GM19328 (cell line): ENCODE measurements around the gene APPBP2.
"Not testable (repeated sequence)": the region's sequence is repeated elsewhere in the genome, so short reads cannot be mapped to it uniquely, and the experiment has no call there.

Experiments
- ATAC-seq: cut with Tn5 transposase; IDR thresholded peaks from one replicate; pipeline ENCODE4 v1.9.1; 2021; ENCODE audit warnings: mild to moderate bottlenecking, moderate library complexity; ENCODE audit not compliant: unreplicated experiment

The APPBP2 gene

GRCh38 chr17:60496041-60496440 is 30.0 kb downstream of the APPBP2 start:
- no peak for ATAC-seq

GRCh38 chr17:60495260-60495659 is 30.8 kb downstream of the APPBP2 start:
- ATAC-seq = no peak

DNA sequence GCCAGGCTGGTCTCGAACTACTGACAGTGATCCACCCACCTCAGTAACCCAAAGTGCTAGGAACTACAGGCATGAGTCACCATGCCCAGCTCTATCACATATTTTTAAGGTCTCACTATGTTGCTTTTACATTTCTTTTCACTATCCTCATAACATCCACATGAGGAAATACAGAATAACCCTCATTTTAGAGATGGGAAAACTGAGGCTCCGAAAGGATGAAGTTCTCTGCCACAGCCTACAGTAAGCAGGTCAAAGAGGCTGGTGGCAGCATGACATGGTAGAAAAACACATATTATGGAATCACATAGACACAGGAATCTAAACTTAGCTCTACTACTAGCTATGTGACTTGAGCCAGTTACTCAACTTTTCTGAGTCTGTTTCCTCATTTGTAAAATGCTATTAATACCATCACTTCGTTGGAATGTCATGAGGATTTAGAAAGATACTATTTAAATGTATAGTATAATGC is 32.2 kb downstream of the APPBP2 start:
- no peak for ATAC-seq

DNA sequence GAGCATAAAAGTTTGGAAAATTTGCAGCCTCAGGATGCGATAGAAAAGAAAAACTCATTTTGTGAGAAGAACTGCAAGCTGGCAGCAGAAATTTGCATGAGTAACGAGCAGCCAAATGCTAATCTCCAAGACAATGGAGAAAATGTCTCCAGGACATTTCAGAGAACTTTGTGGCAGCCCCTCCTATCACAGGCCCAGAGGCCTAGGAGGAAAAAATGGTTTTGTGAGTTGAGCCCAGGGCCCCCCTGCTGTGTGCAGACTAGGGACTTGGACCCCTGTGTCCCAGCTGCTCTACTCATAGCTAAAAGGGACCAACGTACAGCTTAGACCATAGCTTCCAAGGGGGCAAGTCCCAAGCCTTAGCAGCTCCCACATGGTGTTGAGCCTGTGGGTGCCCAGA is 34.3 kb downstream of the APPBP2 start:
- ATAC-seq = no peak

- ATAC-seq = not testable (repeated sequence)
These were observed 35.4 kb downstream of the APPBP2 start for GRCh38 chr17:60490594-60490993.

- no peak for ATAC-seq
These were observed 44.4 kb downstream of the APPBP2 start for GRCh38 chr17:60481604-60482003.

GRCh38 chr17:60473788-60474187 is 52.3 kb downstream of the APPBP2 start:
- no peak for ATAC-seq

DNA sequence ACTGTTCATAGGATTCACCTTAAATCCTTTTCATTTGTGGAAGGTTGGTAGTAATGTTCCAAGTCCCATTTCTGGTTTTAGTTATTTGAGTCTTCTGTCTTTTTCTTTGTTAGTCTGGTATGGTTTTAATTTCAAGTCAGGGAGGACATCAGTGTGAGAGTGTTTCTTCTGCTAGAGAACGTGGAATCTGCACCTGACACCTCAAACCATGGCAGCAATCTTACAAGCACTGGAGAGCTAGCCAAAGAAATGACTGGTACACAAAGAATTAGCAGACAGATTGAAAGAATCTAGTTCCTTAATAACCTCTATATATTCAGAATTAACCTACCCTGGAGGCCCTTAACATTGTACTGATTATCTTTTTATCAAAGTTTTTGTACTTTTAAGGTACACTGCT is 53.6 kb downstream of the APPBP2 start:
- ATAC-seq = no peak

DNA sequence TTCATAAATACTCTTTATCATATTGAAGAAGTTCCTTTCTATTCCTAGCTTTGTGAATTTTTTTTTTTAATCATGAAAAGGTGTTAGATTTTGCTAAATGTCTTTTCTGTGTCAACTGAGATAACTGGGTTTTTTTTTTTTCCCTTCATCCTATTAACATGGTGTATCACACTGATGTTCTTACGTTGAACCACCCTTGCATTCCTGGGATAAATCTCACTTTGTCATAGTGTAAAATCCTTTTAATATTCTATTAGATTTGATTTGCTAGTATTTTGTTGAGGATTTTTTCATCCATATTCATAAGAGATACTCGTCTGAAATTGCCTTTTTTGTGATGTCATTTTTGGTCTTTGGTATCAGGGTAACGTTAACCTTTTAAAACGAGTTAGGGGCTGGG is 54.6 kb downstream of the APPBP2 start:
- ATAC-seq = no peak

DNA sequence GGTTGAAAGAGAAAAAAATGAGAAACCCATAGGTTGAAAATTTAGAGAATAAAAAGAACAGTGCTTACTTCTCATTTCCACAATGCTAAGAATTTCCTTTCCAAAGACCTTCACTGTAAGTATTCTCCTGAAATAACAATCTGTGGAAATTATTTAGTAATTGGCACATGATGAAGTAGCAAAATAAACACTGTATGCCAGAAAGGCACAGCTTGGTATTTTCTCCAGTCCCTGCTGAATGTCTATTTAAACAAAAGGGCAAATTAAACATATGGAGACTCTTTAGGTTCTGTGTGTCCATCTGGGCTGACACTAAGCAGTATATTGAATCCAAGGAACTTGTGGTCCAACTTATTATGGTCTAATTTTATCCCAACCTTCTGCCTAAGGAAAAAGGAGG is 57.7 kb downstream of the APPBP2 start:
- no peak for ATAC-seq

- no peak for ATAC-seq
These were observed 61.7 kb downstream of the APPBP2 start for GRCh38 chr17:60464343-60464742.

DNA sequence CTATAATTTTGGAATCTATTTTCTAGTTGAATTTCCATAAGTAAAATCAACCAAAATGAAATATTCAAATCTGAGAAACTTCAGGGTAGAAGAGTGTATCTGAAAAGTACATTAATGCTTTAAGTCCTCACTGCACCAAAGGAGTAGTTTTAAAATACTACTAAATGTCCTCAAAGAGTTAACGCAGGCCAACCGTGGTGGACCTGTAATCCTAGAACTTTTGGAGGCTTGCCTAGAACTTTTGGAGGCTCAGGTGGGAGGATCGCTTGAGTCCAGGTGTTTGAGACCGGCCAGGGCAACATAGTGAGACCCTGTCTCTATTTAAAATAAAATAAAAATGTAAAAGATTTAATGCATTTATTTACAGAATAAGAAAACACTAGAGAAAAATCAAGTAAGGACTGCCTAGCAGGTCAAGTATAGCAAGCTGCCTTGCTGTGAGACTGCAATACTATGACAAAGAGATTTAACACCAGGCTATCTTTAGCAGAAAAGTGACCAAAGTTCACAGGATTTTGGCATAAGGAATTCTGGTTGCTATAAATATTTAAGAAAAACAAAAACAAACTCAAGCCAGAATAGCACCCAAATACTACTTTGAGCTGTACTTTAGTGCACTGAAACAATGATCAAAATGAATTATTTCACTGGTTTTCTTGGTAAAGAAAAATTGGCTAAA is 62.7 kb downstream of the APPBP2 start:
- no peak for ATAC-seq

GRCh38 chr17:60461584-60461983 is 64.5 kb downstream of the APPBP2 start:
- ATAC-seq = no peak

GRCh38 chr17:60457148-60457547 is 68.9 kb downstream of the APPBP2 start:
- no peak for ATAC-seq

- ATAC-seq = no peak
These were observed 70.7 kb downstream of the APPBP2 start for GRCh38 chr17:60455378-60455777.

DNA sequence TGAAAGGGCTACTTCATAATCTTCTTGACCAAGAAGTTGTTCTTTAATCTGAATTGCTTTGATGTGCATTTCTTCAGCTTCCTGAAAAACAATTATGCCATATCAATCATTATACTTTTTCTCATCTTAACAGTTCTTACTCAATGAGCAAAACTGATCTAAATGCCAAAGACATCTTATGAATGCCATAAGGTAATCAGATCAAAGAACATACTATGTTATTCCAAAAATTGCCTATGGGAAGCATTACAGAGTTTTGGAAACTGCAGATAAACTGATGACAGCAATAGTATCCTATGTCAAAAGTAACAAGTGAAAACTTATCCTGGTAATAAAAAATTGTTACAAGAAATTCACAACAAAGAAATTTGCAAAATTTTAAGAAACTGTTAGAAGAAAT is 74.1 kb downstream of the APPBP2 start:
- ATAC-seq = no peak

- ATAC-seq = no peak
These were observed 75.0 kb downstream of the APPBP2 start for GRCh38 chr17:60451071-60451470.

- ATAC-seq = no peak
These were observed 78.7 kb downstream of the APPBP2 start for GRCh38 chr17:60447375-60447774.

DNA sequence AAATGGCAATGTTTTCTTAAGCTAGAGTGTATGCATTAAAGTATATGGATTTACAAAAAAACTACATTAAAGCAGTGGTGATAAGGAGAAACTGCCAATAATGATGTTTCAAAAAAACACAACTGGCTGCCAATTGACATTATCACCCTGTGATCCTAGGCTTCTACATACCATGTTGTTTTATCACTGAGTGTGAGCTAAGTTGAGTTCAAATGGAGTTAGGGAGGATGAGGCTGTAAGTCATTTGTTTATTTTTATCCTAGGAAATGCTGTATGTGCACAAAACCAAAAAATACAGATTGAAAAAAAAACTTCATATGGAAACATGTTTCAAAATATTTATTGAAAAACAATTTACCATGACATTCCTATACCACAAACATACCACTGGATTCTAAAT is 80.9 kb downstream of the APPBP2 start:
- no peak for ATAC-seq

GRCh38 chr17:60443713-60444112 is 82.3 kb downstream of the APPBP2 start:
- ATAC-seq = no peak

- ATAC-seq = no peak
These were observed 83.5 kb downstream of the APPBP2 start for GRCh38 chr17:60442271-60443173.

GRCh38 chr17:60439501-60439900 is 86.5 kb downstream of the APPBP2 start:
- ATAC-seq = no peak
